ELF-1 (cell line): ENCODE measurements around the gene ELAVL2.

Experiments used
- DNase-seq: peaks from one replicate; pipeline ENCODE4 v3.0.0-alpha.2; 2016; ENCODE audit warnings: low read depth, low spot score

ELAVL2 gene

GRCh38 chr9:23663946-23664345, 162.1 kb downstream of the ELAVL2 start:
- no peak for DNase-seq

GRCh38 chr9:23663536-23663935, 162.5 kb downstream of the ELAVL2 start:
- no peak for DNase-seq

GRCh38 chr9:23663125-23663524, 162.9 kb downstream of the ELAVL2 start:
- no peak for DNase-seq

GRCh38 chr9:23662320-23662719, 163.7 kb downstream of the ELAVL2 start:
- DNase-seq, result no peak

- no peak for DNase-seq
These were observed 166.6 kb downstream of the ELAVL2 start for GRCh38 chr9:23659346-23660006.

- no peak for DNase-seq
These were observed 167.4 kb downstream of the ELAVL2 start for GRCh38 chr9:23658376-23659258.

GRCh38 chr9:23651051-23651450, 175.0 kb downstream of the ELAVL2 start:
- no peak for DNase-seq

GRCh38 chr9:23648651-23649050, 177.4 kb downstream of the ELAVL2 start:
- DNase-seq, result no peak

- DNase-seq, result no peak
These were observed 181.1 kb downstream of the ELAVL2 start for GRCh38 chr9:23644896-23645295.

GRCh38 chr9:23644326-23644725, 181.7 kb downstream of the ELAVL2 start:
- DNase-seq, result no peak

- no peak for DNase-seq
These were observed 182.3 kb downstream of the ELAVL2 start for GRCh38 chr9:23643656-23644258.
